Testis (tissue), 3 donors: ENCODE data around the gene AADACL2. TPM values are rescaled to one million over a fixed set of nuclear protein-coding genes. Genes with fewer than 3 reads are reported as not detected.

Experiments
- DNase-seq: peaks from one replicate; pipeline ENCODE4 v3.0.0-alpha.2; 2019
- H3K27ac ChIP-seq, 2 donors: fragments of 200-600 bp; sonication (generic); one replicate each; pipeline ENCODE4 v1.5.1; 2019
- H3K27me3 ChIP-seq: fragments of 200-600 bp; sonication (generic); one replicate; pipeline ENCODE4 v1.5.1; 2019
- H3K36me3 ChIP-seq: fragments of 200-600 bp; sonication (generic); one replicate; pipeline ENCODE4 v1.5.1; 2017; ENCODE audit warnings: low read depth; ENCODE audit errors: missing control alignments
- H3K4me1 ChIP-seq: fragments of 200-600 bp; sonication (generic); one replicate; pipeline ENCODE4 v1.5.1; 2019
- H3K4me3 ChIP-seq, 2 donors: fragments of 200-600 bp; sonication (generic); one replicate each; pipeline ENCODE4 v1.5.1; 2017 to 2019
- H3K9me3 ChIP-seq: fragments of 200-600 bp; sonication (generic); one replicate; pipeline ENCODE4 v1.5.1; 2017
- CTCF ChIP-seq, 3 experiments: fragments of 450-650 bp in 2 of 3; fragments of 200-600 bp in 1 of 3; sonication (generic) in 1 of 3; IDR thresholded peaks; one replicate each; pipeline ENCODE4 v1.5.1; 2016 to 2019; ENCODE audit warnings: antibody characterized with exemption in 3 of 3, mild to moderate bottlenecking in 2 of 3, moderate library complexity in 1 of 3
- POLR2A ChIP-seq: fragments of 450-650 bp; IDR thresholded peaks from one replicate; pipeline ENCODE4 v1.6.1; 2017; ENCODE audit warnings: antibody characterized with exemption, mild to moderate bottlenecking, moderate library complexity
- WGBS, 2 donors: methylation state at CpG; one replicate each; pipeline ENCODE4 v1.1.5; 2018; 5-methylcytosine and 5-hydroxymethylcytosine counted together
- intact Hi-C: fragments of 100-400 bp; cut with DNase I; formaldehyde crosslinking; loops from one replicate; pipeline ENCODE4 v1.15.1; 2023; ENCODE audit warnings: low total_unique reads
- polyA plus RNA-seq: library from polyadenylated mRNA; stranded (reverse); fragments of 350-450 nt; fragmentation: Illumina TruSeq; extraction: RNeasy Lipid Tissue Mini Kit (QIAGEN cat#74804); gene quantifications from one replicate; pipeline ENCODE4 v1.2.3, GENCODE V29; 2014; ENCODE audit warnings: low read depth, low replicate concordance; ENCODE audit not compliant: insufficient read depth
- total RNA-seq, 2 donors: library from RNA; depleted of rRNA; stranded (reverse); fragments of >200 nt; gene quantifications; one replicate each; pipeline ENCODE4 v1.2.3, GENCODE V29; 2016

Gene AADACL2
- total and polyA plus RNA-seq, 3 donors from 2014 or later: 0.36 TPM; not detected in 2

GRCh38 chr3:151740581-151740980, 6.9 kb downstream of the AADACL2 start:
- WGBS, 2 donors: 87 to 90% methylated on average over 4 of the region's 4 CpGs
- Histone ChIP-seq H3K4me3 (no peak overlapping the region), H3K27ac (no peak overlapping the region), H3K4me1 (no peaks in the 10 kb centered on the region), H3K36me3 (no peaks in the 10 kb centered on the region), H3K9me3 (no peaks in the 10 kb centered on the region), H3K27me3 (no peaks in the 10 kb centered on the region)
- no peak for TF ChIP-seq POLR2A
- no peak for TF ChIP-seq CTCF (IDR thresholded peaks at IDR 0.05)
- intact Hi-C loops: no loop called here
- no peak for DNase-seq

- Histone ChIP-seq H3K4me3 (no peak overlapping the region), H3K36me3 (no peaks in the 10 kb centered on the region), H3K9me3 (no peaks in the 10 kb centered on the region), H3K27ac (no peak overlapping the region), H3K4me1 (no peaks in the 10 kb centered on the region), H3K27me3 (no peaks in the 10 kb centered on the region)
- no peak for DNase-seq
- TF ChIP-seq POLR2A (no peak), CTCF (IDR thresholded peaks at IDR 0.05) (no peak)
- intact Hi-C loops: no loop called here
- WGBS, 2 donors: 83 to 86% methylated on average over 4 of the region's 4 CpGs
Measured at GRCh38 chr3:151743855-151744254, 10.1 kb downstream of the AADACL2 start.

GRCh38 chr3:151750181-151750580, 16.5 kb downstream of the AADACL2 start:
- 83 to 90% methylated on average over 6 of the region's 6 CpGs for WGBS, 2 donors
- no peak for DNase-seq
- H3K27ac ChIP-seq: no peak overlapping the region
- H3K36me3 ChIP-seq: no peaks in the 10 kb centered on the region
- TF ChIP-seq CTCF (IDR thresholded peaks at IDR 0.05) (no peak), POLR2A (no peak)
- no peaks in the 10 kb centered on the region for H3K4me1 ChIP-seq
- intact Hi-C loops: no loop called here
- no peaks in the 10 kb centered on the region for H3K27me3 ChIP-seq
- H3K9me3 ChIP-seq: no peaks in the 10 kb centered on the region
- H3K4me3 ChIP-seq: no peak overlapping the region

- TF ChIP-seq POLR2A: no peak
- TF ChIP-seq CTCF (IDR thresholded peaks at IDR 0.05): no peak
Measured at GRCh38 chr3:151750678-151751077, 17.0 kb downstream of the AADACL2 start.

GRCh38 chr3:151751161-151751560, 17.4 kb downstream of the AADACL2 start:
- DNase-seq: no peak
- Histone ChIP-seq H3K4me1 (no peaks in the 10 kb centered on the region), H3K9me3 (no peaks in the 10 kb centered on the region), H3K27ac (no peak overlapping the region), H3K36me3 (no peaks in the 10 kb centered on the region), H3K4me3 (no peak overlapping the region), H3K27me3 (no peaks in the 10 kb centered on the region)
- intact Hi-C loops: no loop called here
- TF ChIP-seq CTCF (IDR thresholded peaks at IDR 0.05) (no peak), POLR2A (no peak)
- 36 to 45% methylated on average over 1 of the region's 1 CpG for WGBS, 2 donors

More at GRCh38 chr3:151750678-151751077, 17.0 kb downstream of the AADACL2 start:
- Histone ChIP-seq H3K27me3 (no peaks in the 10 kb centered on the region), H3K27ac (no peak overlapping the region), H3K4me3 (no peak overlapping the region), H3K36me3 (no peaks in the 10 kb centered on the region), H3K4me1 (no peaks in the 10 kb centered on the region), H3K9me3 (no peaks in the 10 kb centered on the region)
- intact Hi-C loops: no loop called here
- DNase-seq: no peak
- 91 to 93% methylated on average over 2 of the region's 2 CpGs for WGBS, 2 donors
